T follicular helper cell (primary cell): ENCODE results near the gene TUBB1.
"Not testable (repeated sequence)": the region's sequence is repeated elsewhere in the genome, so short reads cannot be mapped to it uniquely, and the experiment has no call there.

ENCODE experiments used
- DNase-seq: peaks from one replicate; pipeline ENCODE4 v3.0.0-alpha.2; 2020; ENCODE audit warnings: low read depth

Gene TUBB1

DNA sequence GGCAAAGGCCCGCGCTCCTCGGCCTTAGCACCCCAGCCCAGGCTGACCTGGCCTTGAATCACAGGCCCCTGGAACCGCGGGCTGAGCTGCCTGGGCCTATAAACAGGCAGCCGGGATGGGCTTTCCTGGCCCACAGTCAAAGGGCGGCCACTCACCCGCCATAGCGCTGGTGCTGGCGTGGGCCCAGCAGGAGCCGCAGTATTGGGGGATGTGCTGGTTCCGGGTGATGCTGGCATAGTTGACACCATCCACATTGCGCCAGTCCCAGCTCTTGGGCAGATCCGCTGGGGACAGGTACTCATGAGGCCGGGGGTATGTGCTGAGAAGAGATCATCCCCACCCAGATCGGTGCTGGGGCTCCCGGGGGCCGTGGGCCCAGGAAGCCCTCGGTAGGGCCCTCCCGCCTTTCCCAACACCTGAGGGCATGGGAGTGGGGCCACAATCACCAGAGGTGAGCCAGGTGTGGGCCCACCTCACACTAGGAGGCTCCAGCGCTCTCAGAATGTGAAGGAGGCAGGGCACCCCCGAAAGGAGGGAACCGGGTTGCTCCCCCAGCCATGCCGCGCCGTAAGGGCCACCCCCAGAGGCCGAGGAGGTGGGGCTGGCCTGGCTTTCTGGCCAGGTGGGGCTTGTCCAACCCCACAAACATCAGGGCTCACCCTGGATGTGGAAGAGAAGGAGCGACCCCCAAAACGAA, 12.9 kb upstream of the TUBB1 start:
- no peak for DNase-seq

GRCh38 chr20:59006864-59007664, 12.2 kb upstream of the TUBB1 start, which contains the start of gene CTSZ:
Gene CTSZ (minus strand): TSS chr20:59007254. CDS start chr20:59007128, 126 bp downstream.
- DNase-seq = no peak

- no peak for DNase-seq
Measured at GRCh38 chr20:59007665-59008511, 11.3 kb upstream of the TUBB1 start.

- no peak for DNase-seq
Measured at GRCh38 chr20:59008715-59009336, 10.4 kb upstream of the TUBB1 start.

DNA sequence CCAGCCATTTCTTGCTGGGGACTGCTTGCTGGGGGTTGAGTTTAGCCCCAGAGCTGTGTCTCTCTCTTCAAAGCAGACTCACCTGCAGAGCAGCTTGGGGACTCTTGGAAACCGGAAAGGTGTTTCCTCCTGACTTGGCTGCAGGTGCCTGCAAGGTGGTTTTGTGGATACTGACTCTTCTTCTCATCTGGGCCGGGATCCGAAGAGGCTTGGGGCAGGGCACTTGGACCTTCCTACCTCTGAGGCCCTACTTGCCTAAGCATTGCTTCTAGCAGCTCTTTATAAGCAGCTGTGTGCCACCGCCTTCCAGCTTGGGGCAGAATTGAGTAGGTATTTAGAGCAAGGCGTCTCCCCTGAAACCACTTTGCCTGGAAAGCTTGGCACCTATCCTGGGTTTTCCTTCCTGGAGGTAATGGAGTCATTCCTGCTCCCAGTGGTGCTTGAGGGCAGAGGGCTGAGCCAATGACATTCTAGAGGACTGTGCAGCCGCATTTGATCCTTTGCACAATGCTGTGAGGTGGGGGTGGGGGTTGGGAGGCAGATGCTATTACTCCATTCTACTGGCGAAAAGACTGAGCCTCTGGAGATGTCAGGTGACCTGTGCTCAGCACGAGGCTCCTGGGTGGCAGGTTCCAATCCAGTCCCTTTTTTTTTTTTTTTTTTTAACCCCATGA, 8.8 kb upstream of the TUBB1 start:
- DNase-seq = no peak

DNA sequence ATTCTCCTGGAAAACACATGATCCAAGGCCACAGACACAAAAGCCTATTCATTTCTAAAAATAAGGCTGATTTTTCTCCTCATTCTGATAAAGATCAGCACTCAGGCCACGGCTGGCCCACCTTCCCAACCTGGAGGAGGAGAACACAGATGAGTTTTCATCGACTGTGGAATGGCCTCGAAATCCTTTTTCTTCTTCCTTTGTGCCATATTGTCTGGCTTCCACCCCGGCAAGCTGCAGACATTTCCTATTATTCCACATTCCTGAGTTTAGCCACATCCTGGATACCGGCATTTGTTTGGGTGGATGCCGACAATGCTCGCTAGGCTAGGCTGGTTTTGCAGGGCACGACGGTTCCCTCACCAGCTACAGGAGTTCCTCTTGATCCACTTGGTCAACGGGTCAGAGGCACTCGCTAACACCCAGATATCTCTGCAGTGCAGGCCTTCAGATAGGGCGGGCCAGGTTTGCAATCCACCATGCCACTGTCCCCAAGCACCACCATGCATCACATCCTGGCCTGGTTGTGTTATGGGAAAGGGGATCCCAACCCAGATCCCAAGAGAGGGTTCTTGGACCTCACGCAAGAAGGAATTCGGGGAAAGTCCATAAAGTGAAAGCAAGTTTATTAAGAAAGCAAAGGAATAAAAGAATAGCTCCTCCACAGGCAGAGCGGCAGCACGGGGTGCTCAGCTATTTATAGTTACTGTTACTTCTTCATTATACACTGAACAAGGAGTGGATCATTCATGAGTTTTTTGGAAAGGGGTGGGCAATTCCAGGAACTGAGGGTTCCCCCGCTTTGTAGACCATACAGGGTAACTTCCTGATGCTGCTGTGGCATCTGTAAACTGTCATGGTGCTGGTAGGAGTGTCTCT, 8.0 kb upstream of the TUBB1 start:
- no peak for DNase-seq

GRCh38 chr20:59011874-59012157, 7.4 kb upstream of the TUBB1 start:
- DNase-seq = not testable (repeated sequence)

DNA sequence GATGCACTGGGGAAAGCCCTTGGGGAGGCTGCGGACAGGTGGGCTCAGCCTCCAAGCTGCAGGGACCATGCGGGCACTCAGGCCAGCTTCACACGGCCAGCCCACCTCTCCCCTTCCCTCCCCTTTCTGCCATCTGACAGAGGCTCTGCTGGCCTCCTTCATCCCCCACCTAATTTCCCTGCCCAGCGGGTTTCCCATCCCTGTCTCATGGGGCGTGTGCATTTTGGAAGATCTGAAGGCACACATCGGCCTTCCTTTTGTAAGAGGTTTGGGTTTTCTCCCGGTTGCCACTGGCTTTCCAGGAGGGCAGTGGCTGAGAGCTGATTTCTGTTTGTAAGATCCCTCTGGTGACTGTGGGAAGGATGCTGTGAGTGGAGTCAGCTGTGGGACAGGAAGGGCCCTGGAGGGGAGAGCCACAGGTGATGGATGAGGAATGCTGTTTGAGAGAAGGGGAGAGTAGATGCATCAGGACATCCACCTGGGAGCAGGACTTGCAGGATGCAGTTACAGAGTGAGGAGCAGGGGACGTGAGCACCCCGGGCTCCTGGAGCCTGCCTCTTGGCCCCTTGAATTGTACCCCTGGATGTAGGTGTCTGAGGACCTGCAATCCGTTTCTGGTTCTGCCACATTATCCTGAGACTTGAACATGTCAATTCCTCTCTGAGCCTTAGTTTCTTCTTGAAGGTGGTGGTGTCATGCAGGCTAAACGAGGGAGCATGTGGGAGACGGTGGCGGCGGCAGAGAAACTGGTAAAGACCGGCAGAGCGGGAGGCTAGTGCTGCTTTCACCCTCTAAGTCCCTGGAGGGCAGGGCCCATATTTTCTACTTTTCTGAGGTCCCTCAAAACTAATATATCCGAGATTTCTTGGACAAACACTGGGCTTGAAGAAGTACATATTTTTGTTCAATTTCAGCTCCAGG, 5.9 kb upstream of the TUBB1 start:
- no peak for DNase-seq

DNA sequence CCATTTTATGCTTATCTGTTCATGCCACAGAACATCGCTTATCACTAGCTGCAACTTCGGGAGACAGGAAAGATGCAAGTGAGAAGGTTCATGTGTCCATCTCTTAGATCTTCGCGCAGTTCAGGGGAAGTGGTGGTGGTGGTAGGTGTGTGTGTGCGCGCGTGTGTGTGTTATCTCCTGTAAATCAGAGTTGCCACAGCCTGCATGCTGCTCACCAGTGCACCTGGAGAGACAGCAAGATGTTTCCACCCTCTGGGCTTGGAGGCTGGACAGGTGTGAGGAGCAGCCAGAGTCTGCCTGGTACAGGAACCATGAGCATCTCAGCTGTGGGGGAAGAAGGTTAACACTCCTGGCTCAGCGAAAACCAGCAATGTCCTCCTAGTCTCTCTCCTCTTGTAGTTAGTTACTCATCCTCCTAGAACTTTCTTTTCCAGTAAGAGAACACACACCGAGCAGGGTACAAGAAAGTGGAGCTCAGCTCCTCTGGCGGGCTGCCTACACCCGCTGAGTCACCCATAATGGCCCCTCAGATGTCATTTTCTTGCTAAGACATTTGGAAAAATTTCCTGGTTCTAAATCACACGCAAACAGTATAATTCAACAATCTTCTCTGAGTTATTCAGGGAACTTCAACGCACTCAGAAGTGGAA, 5.1 kb upstream of the TUBB1 start:
- DNase-seq = no peak

DNA sequence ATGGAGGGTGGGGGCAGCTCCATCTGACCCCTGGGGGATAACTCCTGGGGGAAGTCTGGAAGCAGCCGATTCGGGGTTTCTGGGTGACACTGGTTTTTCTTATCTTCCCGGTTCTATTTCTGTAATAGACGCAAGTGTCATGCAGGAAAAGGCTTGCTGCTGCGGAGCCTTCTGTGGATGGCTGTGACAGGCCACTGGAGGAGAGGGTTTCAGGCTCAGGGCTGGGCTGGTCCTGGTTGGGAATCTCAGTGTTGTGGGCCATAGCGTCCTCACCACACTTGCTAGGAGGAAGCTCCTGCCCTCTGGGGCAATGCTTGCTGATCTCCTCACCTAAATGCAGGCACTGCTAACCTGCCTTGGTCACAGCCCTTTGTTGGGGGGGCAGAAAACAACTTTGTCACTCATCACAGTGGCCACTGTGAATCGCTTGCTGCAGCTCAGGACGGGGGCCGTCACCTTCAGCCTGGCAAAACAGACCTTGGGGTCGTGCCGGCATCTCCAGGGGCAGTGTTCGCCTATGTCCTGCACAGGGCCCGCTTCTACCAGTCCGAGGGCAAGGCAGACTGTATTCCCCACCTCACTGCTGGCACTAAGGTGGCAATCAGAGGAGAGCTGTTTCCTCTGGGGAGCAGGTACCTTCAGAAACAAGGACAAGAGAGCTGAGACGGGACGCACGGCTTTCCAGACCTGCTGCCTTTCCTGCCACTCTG, 4.4 kb upstream of the TUBB1 start:
- no peak for DNase-seq

DNA sequence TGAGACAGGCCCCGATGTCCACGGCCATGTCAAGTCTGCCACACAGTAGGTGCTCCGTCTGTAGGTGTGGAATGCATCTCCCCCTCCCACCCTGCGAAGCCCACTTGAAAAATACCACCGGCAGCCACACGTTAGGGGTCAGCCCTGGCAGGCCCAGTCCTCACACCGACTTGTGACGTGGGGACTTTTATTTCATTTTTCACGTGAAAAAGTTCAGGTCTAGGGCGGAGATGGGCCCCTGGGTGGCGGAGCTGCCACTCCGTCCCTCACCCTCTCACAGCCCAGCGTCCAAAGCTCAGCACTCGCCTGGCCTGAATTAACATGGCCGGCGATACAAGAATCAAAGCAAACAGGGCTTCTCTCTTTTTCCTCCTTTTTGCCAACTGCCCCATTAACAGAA, 3.8 kb upstream of the TUBB1 start:
- DNase-seq = no peak

- no peak for DNase-seq
Measured at GRCh38 chr20:59015812-59016711, 3.2 kb upstream of the TUBB1 start.

GRCh38 chr20:59016795-59017492, 2.3 kb upstream of the TUBB1 start:
- DNase-seq = no peak

GRCh38 chr20:59017493-59018231, 1.6 kb upstream of the TUBB1 start:
- no peak for DNase-seq

- DNase-seq = no peak
Measured at GRCh38 chr20:59018817-59019216, 412 bp upstream of the TUBB1 start.
